MCF 10A (cell line): ENCODE results near the gene MTMR12. TPM values are rescaled to one million over a fixed set of nuclear protein-coding genes. Genes with fewer than 3 reads are reported as not detected.

Experiments used
- BruUV-seq: library from RNA; stranded (reverse); fragments of 400-500 nt; replicated peaks from 2 replicates; lab custom pipeline; 2021; lab: Mats Ljungman, UMichigan
- CTCF ChIA-PET: fragments of 300-600 bp; sonication (Branson Sonifier 250); formaldehyde crosslinking; extraction: SDS; loops from one replicate; lab custom pipeline; 2021; ENCODE audit warnings: antibody characterized with exemption, inconsistent platforms; lab: Yijun Ruan, JAX
- POLR2A ChIA-PET: fragments of 300-600, 350-650 bp; sonication (Branson Sonifier 250); formaldehyde crosslinking; extraction: SDS; loops from one replicate; lab custom pipeline; 2020; ENCODE audit warnings: antibody characterized with exemption, inconsistent platforms; lab: Yijun Ruan, JAX
- DNase-seq: peaks from one replicate; pipeline ENCODE4 v3.0.0-alpha.2; 2018; ENCODE audit not compliant: unreplicated experiment
- H3K27ac Mint-ChIP-seq: one replicate; pipeline ENCODE4 v1.8.0; 2022; ENCODE audit warnings: mild to moderate bottlenecking, low read depth, mixed read lengths; ENCODE audit not compliant: unreplicated experiment
- H3K27me3 Mint-ChIP-seq: one replicate; pipeline ENCODE4 v1.8.0; 2022; ENCODE audit warnings: mixed read lengths; ENCODE audit not compliant: insufficient read depth, unreplicated experiment
- H3K36me3 Mint-ChIP-seq: one replicate; pipeline ENCODE4 v1.8.0; 2022; ENCODE audit warnings: mild to moderate bottlenecking, moderate library complexity, mixed read lengths; ENCODE audit not compliant: insufficient read depth, unreplicated experiment
- H3K4me1 Mint-ChIP-seq: one replicate; pipeline ENCODE4 v1.8.0; 2022; ENCODE audit warnings: mixed read lengths; ENCODE audit not compliant: insufficient read depth, unreplicated experiment
- H3K4me3 Mint-ChIP-seq: one replicate; pipeline ENCODE4 v1.8.0; 2022; ENCODE audit warnings: mild to moderate bottlenecking, moderate library complexity, mixed read lengths; ENCODE audit not compliant: unreplicated experiment
- H3K9me3 Mint-ChIP-seq: one replicate; pipeline ENCODE4 v1.8.0; 2022; ENCODE audit warnings: mixed read lengths; ENCODE audit not compliant: unreplicated experiment
- intact Hi-C: fragments of 100-400 bp; cut with micrococcal nuclease; formaldehyde crosslinking; loops from 2 replicates; pipeline ENCODE4 v1.14.1; 2022
- total RNA-seq: library from RNA; stranded (reverse); gene quantifications from 2 replicates; pipeline ENCODE4 v1.2.3, GENCODE V29; 2022
- TF ChIP-seq, protein P1 (sequence below): fragments of 200-600 bp; IDR thresholded peaks from one replicate; pipeline ENCODE4 v1.8.0; 2022; ENCODE audit warnings: antibody characterized with exemption, mild to moderate bottlenecking; ENCODE audit not compliant: unreplicated experiment

The MTMR12 gene
- total RNA-seq, 1 experiment from 2014 or later = 24.4 TPM

DNA sequence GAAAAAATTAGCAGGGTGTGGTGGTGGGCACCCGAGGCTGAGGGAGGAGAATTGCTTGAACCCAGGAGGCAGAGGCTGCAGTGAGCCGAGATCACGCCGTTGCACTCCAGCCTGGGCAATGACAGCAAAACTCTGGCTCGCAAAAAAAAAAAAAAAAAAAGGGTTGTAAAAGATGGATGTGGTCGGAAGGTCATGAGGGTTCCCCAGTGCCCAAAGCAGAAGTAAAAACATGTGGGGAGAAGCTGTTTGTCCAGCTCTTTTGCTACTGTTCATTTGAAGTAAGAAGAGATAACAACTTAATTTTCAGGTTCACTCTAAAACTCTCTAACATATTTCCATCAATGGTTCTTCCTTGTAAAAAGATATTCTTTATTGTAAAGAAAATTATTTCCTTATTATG lies 81.5 kb downstream of the MTMR12 start:
- no TSS peak for BruUV-seq
- Mint-ChIP-seq H3K27me3 (no peaks in the 10 kb centered on the region), H3K36me3 (peaks cover 43% of the 10 kb centered on the region)

DNA sequence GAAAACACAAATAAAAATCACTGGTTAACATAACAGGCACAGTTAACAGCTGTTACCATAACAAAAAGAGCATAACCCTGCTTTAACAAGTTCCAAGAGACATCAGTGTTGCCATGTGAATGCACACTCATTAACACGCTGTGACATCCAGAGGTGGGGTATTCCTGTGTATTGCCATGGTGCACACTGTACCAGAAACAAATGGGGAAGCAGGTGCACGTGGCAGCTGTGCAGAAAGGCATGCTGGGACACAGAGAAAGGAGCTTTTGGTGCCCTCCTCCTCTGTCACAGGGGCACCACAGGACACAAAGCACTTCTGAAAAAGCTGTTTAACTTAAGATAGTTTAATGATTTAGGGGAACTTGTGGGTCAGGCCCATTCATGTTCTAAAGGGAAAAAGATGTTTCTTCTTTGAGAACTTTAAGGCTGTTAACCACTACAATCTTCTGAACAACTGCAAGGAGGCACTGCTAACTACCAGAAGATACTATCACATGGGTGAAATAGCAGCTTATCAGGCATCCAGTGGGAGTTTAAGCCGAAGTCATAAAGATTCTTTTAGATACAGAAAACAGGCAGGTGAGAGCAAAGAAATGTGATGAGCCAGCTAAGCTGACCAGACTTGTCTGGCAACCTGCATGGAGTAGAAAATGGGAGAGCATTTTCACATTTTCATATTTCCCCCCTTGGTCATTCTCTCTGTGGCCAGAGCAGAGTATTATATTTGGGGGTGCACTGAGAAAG lies 82.2 kb downstream of the MTMR12 start:
- TF ChIP-seq, protein P1, sequence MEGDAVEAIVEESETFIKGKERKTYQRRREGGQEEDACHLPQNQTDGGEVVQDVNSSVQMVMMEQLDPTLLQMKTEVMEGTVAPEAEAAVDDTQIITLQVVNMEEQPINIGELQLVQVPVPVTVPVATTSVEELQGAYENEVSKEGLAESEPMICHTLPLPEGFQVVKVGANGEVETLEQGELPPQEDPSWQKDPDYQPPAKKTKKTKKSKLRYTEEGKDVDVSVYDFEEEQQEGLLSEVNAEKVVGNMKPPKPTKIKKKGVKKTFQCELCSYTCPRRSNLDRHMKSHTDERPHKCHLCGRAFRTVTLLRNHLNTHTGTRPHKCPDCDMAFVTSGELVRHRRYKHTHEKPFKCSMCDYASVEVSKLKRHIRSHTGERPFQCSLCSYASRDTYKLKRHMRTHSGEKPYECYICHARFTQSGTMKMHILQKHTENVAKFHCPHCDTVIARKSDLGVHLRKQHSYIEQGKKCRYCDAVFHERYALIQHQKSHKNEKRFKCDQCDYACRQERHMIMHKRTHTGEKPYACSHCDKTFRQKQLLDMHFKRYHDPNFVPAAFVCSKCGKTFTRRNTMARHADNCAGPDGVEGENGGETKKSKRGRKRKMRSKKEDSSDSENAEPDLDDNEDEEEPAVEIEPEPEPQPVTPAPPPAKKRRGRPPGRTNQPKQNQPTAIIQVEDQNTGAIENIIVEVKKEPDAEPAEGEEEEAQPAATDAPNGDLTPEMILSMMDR = no peak
- no TSS peak for BruUV-seq
- no peaks in the 10 kb centered on the region for H3K4me1 Mint-ChIP-seq
- DNase-seq = no peak
- POLR2A ChIA-PET = interaction anchor here (1.2 kb wide), 1 partner anchor 360 kb away, joined by 3 read pairs; no protein-coding TSS in a partner anchor
- peaks cover 40% of the 10 kb centered on the region for H3K36me3 Mint-ChIP-seq
- intact Hi-C loops = loop anchor here (5.0 kb wide), 1 partner anchor 357 kb away; the partner anchor contains the start of gene SUB1
- no peak overlapping the region for H3K4me3 Mint-ChIP-seq
- CTCF ChIA-PET = interaction anchor here (0.7 to 4.7 kb wide), 6 partner anchors 13 to 382 kb away, joined by 3 to 49 read pairs (median 21); no protein-coding TSS in a partner anchor
- H3K9me3 Mint-ChIP-seq = no peaks in the 10 kb centered on the region
- H3K27ac Mint-ChIP-seq = no peak overlapping the region
- H3K27me3 Mint-ChIP-seq = no peaks in the 10 kb centered on the region

More for the DNA sequence above, 81.5 kb downstream of the MTMR12 start:
- intact Hi-C loops = loop anchor here (5.0 kb wide), 1 partner anchor 356 kb away; the partner anchor contains the start of gene SUB1
- H3K9me3 Mint-ChIP-seq = no peaks in the 10 kb centered on the region
- TF ChIP-seq, protein P1 = no peak
- no peak overlapping the region for H3K4me3 Mint-ChIP-seq
- CTCF ChIA-PET = interaction anchor here (0.6 to 4.7 kb wide), 22 partner anchors 7 to 1202 kb away, joined by 3 to 49 read pairs (median 5); no protein-coding TSS in a partner anchor
- DNase-seq = no peak
- H3K27ac Mint-ChIP-seq = no peak overlapping the region
- H3K4me1 Mint-ChIP-seq = no peaks in the 10 kb centered on the region
- POLR2A ChIA-PET = interaction anchor here (1.2 to 1.3 kb wide), 2 partner anchors 359 kb away, joined by 3 to 4 read pairs; no protein-coding TSS in a partner anchor

DNA sequence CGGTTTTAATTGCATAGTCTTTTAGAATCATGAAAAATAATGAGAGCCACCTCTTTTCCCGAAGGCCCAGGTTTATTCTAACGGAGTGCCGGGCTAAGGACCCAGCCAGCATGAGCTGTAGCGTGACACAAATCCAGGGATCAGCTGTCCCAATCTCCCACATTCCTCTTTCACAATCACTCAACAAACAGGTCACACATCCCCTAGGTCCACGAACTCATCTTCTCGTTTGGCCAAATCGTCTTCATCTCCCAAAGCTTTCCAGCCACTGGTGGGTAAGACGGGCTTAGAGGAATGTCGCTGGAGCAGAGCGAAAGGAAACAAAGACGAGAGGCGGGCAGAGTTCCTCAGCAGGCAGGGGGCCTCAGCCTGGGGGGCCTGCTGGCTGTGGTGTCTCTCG lies 83.2 kb downstream of the MTMR12 start:
- Mint-ChIP-seq H3K27ac (no peak overlapping the region), H3K9me3 (no peaks in the 10 kb centered on the region), H3K4me3 (no peak overlapping the region), H3K36me3 (peaks cover 36% of the 10 kb centered on the region), H3K27me3 (no peaks in the 10 kb centered on the region), H3K4me1 (no peaks in the 10 kb centered on the region)
- BruUV-seq = TSS peak; percentile 13
- ChIA-PET CTCF (interaction anchor here (0.7 kb wide), 1 partner anchor 260 kb away, joined by 3 read pairs; no protein-coding TSS in a partner anchor), POLR2A (no interaction called here)
- DNase-seq = no peak
- TF ChIP-seq, protein P1 = no peak
- intact Hi-C loops = no loop called here

DNA sequence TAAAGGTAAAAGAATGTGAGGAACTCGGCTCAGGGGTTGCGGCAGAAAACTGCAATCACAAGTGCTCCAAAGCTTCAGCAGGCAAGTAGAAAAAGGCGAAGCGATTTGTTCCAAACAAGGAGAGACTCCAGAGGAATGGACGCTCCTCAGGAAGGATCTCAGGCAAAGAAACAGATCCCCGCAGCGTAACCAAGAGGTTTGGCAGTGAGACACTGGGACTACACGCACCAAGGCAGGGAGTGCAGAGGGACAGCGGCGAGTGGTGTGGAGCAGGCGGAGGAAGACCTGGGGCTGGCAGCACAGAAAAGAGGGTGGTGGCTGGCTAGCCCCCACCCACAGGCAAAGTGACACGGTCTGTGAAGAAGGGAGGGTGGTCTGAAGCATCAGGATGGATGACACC lies 83.9 kb downstream of the MTMR12 start:
- POLR2A ChIA-PET = no interaction called here
- peaks cover 34% of the 10 kb centered on the region for H3K36me3 Mint-ChIP-seq

More for the DNA sequence above, 83.9 kb downstream of the MTMR12 start:
- DNase-seq = no peak
- intact Hi-C loops = no loop called here
- Mint-ChIP-seq H3K27ac (no peak overlapping the region), H3K9me3 (no peaks in the 10 kb centered on the region), H3K27me3 (no peaks in the 10 kb centered on the region), H3K4me3 (no peak overlapping the region), H3K4me1 (no peaks in the 10 kb centered on the region)
- TF ChIP-seq, protein P1 = no peak
- CTCF ChIA-PET = interaction anchor here (0.6 kb wide), 1 partner anchor 55 kb away, joined by 3 read pairs; no protein-coding TSS in a partner anchor
- no TSS peak for BruUV-seq
